ENCODE results near the gene NUDT3.

- TF ChIP-seq ZBTB33 (IDR thresholded peaks at IDR 0.05; ENCODE audit: extremely low read depth, insufficient replicate concordance, low read length) (no peak), ZNF274 (IDR thresholded peaks at IDR 0.05; ENCODE audit: low read depth, low read length) (no peak), TCF7L2 (IDR thresholded peaks at IDR 0.05; ENCODE audit: borderline replicate concordance, extremely low read depth, insufficient read depth, insufficient read length) (no peak), RAD21 (IDR thresholded peaks at IDR 0.05; ENCODE audit: low read depth) (no peak), JUND (IDR thresholded peaks at IDR 0.05) (no peak), POLR2A (IDR thresholded peaks at IDR 0.05; ENCODE audit: borderline replicate concordance, extremely low read depth, insufficient read depth, insufficient read length) (no peak), EZH2 (IDR thresholded peaks at IDR 0.05) (no peak), REST (IDR thresholded peaks at IDR 0.05; ENCODE audit: low read depth) (no peak), POLR2AphosphoS5 (IDR thresholded peaks at IDR 0.05; ENCODE audit: low read depth, low read length) (no peak), EGR1 (IDR thresholded peaks at IDR 0.05; ENCODE audit: low read depth) (no peak)
- TF ChIP-seq, protein P1, sequence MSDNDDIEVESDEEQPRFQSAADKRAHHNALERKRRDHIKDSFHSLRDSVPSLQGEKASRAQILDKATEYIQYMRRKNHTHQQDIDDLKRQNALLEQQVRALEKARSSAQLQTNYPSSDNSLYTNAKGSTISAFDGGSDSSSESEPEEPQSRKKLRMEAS (IDR thresholded peaks at IDR 0.05): no peak
- TF ChIP-seq, protein P2, sequence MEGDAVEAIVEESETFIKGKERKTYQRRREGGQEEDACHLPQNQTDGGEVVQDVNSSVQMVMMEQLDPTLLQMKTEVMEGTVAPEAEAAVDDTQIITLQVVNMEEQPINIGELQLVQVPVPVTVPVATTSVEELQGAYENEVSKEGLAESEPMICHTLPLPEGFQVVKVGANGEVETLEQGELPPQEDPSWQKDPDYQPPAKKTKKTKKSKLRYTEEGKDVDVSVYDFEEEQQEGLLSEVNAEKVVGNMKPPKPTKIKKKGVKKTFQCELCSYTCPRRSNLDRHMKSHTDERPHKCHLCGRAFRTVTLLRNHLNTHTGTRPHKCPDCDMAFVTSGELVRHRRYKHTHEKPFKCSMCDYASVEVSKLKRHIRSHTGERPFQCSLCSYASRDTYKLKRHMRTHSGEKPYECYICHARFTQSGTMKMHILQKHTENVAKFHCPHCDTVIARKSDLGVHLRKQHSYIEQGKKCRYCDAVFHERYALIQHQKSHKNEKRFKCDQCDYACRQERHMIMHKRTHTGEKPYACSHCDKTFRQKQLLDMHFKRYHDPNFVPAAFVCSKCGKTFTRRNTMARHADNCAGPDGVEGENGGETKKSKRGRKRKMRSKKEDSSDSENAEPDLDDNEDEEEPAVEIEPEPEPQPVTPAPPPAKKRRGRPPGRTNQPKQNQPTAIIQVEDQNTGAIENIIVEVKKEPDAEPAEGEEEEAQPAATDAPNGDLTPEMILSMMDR (IDR thresholded peaks at IDR 0.05 in 2 of 3, conservative IDR thresholded peaks at IDR 0.05 in 1 of 3; ENCODE audit: borderline replicate concordance in 1 of 3, insufficient read depth in 1 of 3, low read depth in 2 of 3, low read length in 2 of 3): no peak
Observed at GRCh38 chr6:34385793-34386195, 6.7 kb downstream of the NUDT3 start.

Measured in HCT116 (cell line).